Transverse colon (tissue), 4 donors: ENCODE measurements around the gene DNAJC6. TPM values are rescaled to one million over a fixed set of nuclear protein-coding genes. Genes with fewer than 3 reads are reported as not detected.

Experiments used
- DNase-seq: peaks from one replicate; pipeline ENCODE4 v3.0.0-alpha.2; 2019
- H3K27ac ChIP-seq, 4 donors: fragments of 200-600 bp; sonication (generic); 2 replicates each; pipeline ENCODE4 v1.5.1; 2016 to 2018; ENCODE audit warnings: inconsistent platforms in 4 of 4
- H3K27me3 ChIP-seq: fragments of 200-600 bp; sonication (generic); 2 replicates; pipeline ENCODE4 v1.5.1; 2017; ENCODE audit warnings: inconsistent platforms
- H3K36me3 ChIP-seq, 4 donors: fragments of 200-600 bp; sonication (generic); 2 replicates each; pipeline ENCODE4 v1.5.1; 2017 to 2019; ENCODE audit warnings: inconsistent platforms in 4 of 4
- H3K4me1 ChIP-seq, 4 donors: fragments of 200-600 bp; sonication (generic); 2 replicates each; pipeline ENCODE4 v1.5.1; 2017 to 2020; ENCODE audit warnings: inconsistent platforms in 4 of 4
- H3K4me3 ChIP-seq, 4 donors: fragments of 200-600 bp; sonication (generic); 1 replicate in 1 of 4; 2 replicates in 3 of 4; pipeline versions ENCODE4 v1.5.1 to v1.6.1; 2017 to 2019; ENCODE audit warnings: inconsistent platforms in 4 of 4
- H3K9me3 ChIP-seq, 2 donors: fragments of 200-600 bp; sonication (generic); 2 replicates each; pipeline ENCODE4 v1.5.1; 2017 to 2019; ENCODE audit warnings: inconsistent platforms in 2 of 2
- CTCF ChIP-seq, 5 experiments: fragments of 200-600 bp in 3 of 5; fragments of 450-650 bp in 2 of 5; sonication (generic) in 3 of 5; IDR thresholded peaks; 1 replicate in 2 of 5; 2 replicates in 3 of 5; pipeline ENCODE4 v1.5.1; 2016 to 2017; ENCODE audit warnings: antibody characterized with exemption in 5 of 5, inconsistent platforms in 3 of 5, mild to moderate bottlenecking in 2 of 5, moderate library complexity in 1 of 5
- EP300 ChIP-seq: sonication (generic); formaldehyde crosslinking; IDR thresholded peaks from one replicate; pipeline ENCODE4 v1.6.1; 2017; ENCODE audit warnings: antibody characterized with exemption, low read depth
- POLR2A ChIP-seq: fragments of 450-650 bp; IDR thresholded peaks from one replicate; pipeline ENCODE4 v1.6.1; 2016; ENCODE audit warnings: antibody characterized with exemption, mild to moderate bottlenecking, moderate library complexity
- POLR2AphosphoS5 ChIP-seq, 3 donors: sonication (generic); formaldehyde crosslinking; IDR thresholded peaks; one replicate each; pipeline ENCODE4 v1.6.1; 2016; ENCODE audit warnings: antibody characterized with exemption in 3 of 3
- WGBS, 2 donors: methylation state at CpG; one replicate each; pipeline ENCODE4 v1.1.5; 2018; ENCODE audit warnings: low coverage in 1 of 2; 5-methylcytosine and 5-hydroxymethylcytosine counted together
- in situ Hi-C, 4 donors: fragments of 200-750 bp; cut with MboI; loops; one replicate each; pipeline versions ENCODE4 v1.15.0 to v1.15.1; 2017; ENCODE audit warnings: low sequenced_read_pairs in 3 of 4, low pct_ligation_motif_present in 1 of 4, low pct_unique_long_range_greater_than_20kb in 1 of 4
- intact Hi-C: fragments of 100-400 bp; cut with DNase I; formaldehyde crosslinking; loops from one replicate; pipeline ENCODE4 v1.15.1; 2023; ENCODE audit warnings: low total_unique reads
- total RNA-seq, 4 donors: library from RNA; depleted of rRNA; stranded (reverse); fragments of >200 nt; gene quantifications; one replicate each; pipeline ENCODE4 v1.1.0, GENCODE V29; 2016

DNAJC6 gene
- total RNA-seq, 4 donors from 2014 or later = 0.40 to 2.7 (median 1.7) TPM

DNA sequence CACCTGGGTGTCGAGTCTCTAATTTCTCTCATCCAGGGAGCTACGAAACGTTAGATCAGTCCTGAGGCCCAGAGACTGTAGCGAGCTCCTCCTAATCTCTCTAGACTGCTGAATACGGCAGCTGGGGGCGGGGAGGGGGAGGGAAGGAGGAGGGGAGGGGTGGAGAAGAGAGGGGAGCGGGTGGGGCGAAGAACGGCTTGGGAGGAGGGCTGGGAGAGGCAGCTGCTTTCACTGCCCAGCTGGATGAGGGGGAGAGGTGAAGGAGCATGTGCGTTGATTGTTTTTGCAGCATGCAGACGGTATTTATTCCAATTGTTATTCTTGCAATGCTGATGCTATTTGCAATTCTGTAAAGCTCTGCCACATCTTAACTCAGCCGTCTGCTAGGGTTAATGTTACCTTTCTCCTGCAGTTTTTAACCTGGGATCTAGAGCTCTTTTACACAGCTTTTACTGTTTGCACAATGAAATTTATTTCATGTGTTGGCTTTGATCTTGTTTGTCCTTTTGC is 790 bp downstream of the DNAJC6 start:
- WGBS, 2 donors = 7% methylated on average over 12 of the region's 12 CpGs; no CpG with 5 or more reads in 1 of the 2 donors
- H3K9me3 ChIP-seq = no peaks in the 10 kb centered on the region
- H3K4me3 ChIP-seq = peak overlapping the region in 3 of 4 donors; percentile 29 to 47 (median 30)
- H3K4me1 ChIP-seq = peaks cover 4 to 18% (median 12%) of the 10 kb centered on the region in 4 donors
- H3K27ac ChIP-seq = peak overlapping the region in 1 of 4 donors; percentile 19
- peaks cover 60% of the 10 kb centered on the region for H3K27me3 ChIP-seq
- H3K36me3 ChIP-seq = no peaks in the 10 kb centered on the region
- TF ChIP-seq POLR2AphosphoS5 (IDR thresholded peaks at IDR 0.05) = no peak
- no peak for TF ChIP-seq POLR2A
- no peak for TF ChIP-seq CTCF (IDR thresholded peaks at IDR 0.05)
- TF ChIP-seq EP300 = no peak
- peak; percentile 9 for DNase-seq
- in situ Hi-C loops (no loop called here), intact Hi-C loops (no loop called here)

- DNase-seq = no peak
- intact Hi-C loops (no loop called here), in situ Hi-C loops (no loop called here)
- no peak for TF ChIP-seq POLR2A
- TF ChIP-seq CTCF (IDR thresholded peaks at IDR 0.05) = no peak
- TF ChIP-seq EP300 = no peak
- TF ChIP-seq POLR2AphosphoS5 (IDR thresholded peaks at IDR 0.05) = no peak
- no peak overlapping the region for H3K4me3 ChIP-seq
- H3K27ac ChIP-seq = no peak overlapping the region
- no peaks in the 10 kb centered on the region for H3K9me3 ChIP-seq
- no peaks in the 10 kb centered on the region for H3K36me3 ChIP-seq
- peaks cover 4 to 18% (median 12%) of the 10 kb centered on the region in 4 donors for H3K4me1 ChIP-seq
- peaks cover 60% of the 10 kb centered on the region for H3K27me3 ChIP-seq
Observed at GRCh38 chr1:65311760-65312159, 2.4 kb downstream of the DNAJC6 start.

GRCh38 chr1:65316233-65316632 is 6.9 kb downstream of the DNAJC6 start:
- TF ChIP-seq EP300 (no peak), CTCF (IDR thresholded peaks at IDR 0.05) (no peak), POLR2A (no peak), POLR2AphosphoS5 (IDR thresholded peaks at IDR 0.05) (no peak)
- in situ Hi-C loops (no loop called here), intact Hi-C loops (no loop called here)
- 70 to 82% methylated on average over 2 of the region's 2 CpGs for WGBS, 2 donors
- Histone ChIP-seq H3K4me3 (no peak overlapping the region), H3K27me3 (peaks cover 21% of the 10 kb centered on the region), H3K4me1 (no peaks in the 10 kb centered on the region), H3K9me3 (no peaks in the 10 kb centered on the region), H3K36me3 (no peaks in the 10 kb centered on the region), H3K27ac (no peak overlapping the region)
- DNase-seq = no peak

DNA sequence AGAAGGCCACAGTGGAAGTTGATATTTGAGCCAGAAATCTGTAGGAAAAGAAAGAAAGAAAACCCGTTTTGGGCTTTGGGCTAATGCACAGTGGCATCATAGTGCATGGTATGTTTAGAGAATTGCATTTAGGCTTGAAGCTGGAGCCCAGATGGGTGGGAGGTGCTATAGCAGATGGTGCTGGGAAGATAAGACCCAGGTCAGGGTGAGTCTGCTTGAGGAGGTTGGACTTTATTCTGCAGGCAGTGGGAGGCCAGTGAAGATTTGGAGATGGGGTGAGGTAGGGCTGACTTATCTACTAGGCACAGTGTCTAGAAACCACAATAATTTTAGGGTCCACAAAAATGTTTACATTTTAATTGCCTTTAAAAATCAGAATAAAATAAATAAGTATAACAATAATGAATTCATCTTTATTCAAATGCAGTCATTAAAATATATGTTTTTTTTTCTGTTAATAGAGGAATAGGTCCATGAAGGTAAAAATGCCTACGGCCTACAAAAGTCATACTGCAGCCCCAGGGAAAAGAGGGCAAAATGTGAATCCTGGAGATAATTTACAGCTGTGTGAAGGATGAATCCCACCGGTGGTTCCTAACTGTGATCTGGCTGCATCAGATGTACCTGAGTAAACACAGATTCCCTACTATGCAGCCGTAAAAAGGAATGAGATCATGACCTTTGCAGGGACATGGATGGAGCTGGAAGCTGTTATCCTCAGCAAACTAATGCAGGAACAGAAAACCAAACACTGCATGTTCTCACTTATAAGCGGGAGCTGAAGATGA is 8.7 kb downstream of the DNAJC6 start:
- no peak for DNase-seq
- Histone ChIP-seq H3K36me3 (no peaks in the 10 kb centered on the region), H3K4me3 (no peak overlapping the region), H3K4me1 (no peaks in the 10 kb centered on the region), H3K9me3 (no peaks in the 10 kb centered on the region), H3K27ac (no peak overlapping the region), H3K27me3 (peaks cover 3% of the 10 kb centered on the region)
- in situ Hi-C loops (no loop called here), intact Hi-C loops (no loop called here)
- TF ChIP-seq CTCF (IDR thresholded peaks at IDR 0.05) (no peak), POLR2A (no peak), POLR2AphosphoS5 (IDR thresholded peaks at IDR 0.05) (no peak), EP300 (no peak)
- 73 to 77% methylated on average over 5 of the region's 5 CpGs for WGBS, 2 donors
